NCI-H1105 (cell line): ENCODE data around the gene CRTC3.
"Not testable (repeated sequence)": the region's sequence is repeated elsewhere in the genome, so short reads cannot be mapped to it uniquely, and the experiment has no call there.

ENCODE experiments used
- DNase-seq: peaks from one replicate; lab custom pipeline; 2025; lab: John Stamatoyannopoulos, UW

The CRTC3 gene

GRCh38 chr15:90650117-90650955, 120.6 kb downstream of the CRTC3 start:
- no peak for DNase-seq

- DNase-seq, result no peak
Measured at GRCh38 chr15:90650956-90651689, 121.4 kb downstream of the CRTC3 start.

GRCh38 chr15:90654233-90655136, 124.8 kb downstream of the CRTC3 start:
- DNase-seq, result no peak

- DNase-seq, result not testable (repeated sequence)
Measured at GRCh38 chr15:90657520-90658172, 127.9 kb downstream of the CRTC3 start.

- no peak for DNase-seq
Measured at GRCh38 chr15:90659481-90659880, 129.8 kb downstream of the CRTC3 start.

- no peak for DNase-seq
Measured at GRCh38 chr15:90660195-90660998, 130.7 kb downstream of the CRTC3 start.

- DNase-seq, result not testable (repeated sequence)
Measured at GRCh38 chr15:90660999-90661330, 131.2 kb downstream of the CRTC3 start.

GRCh38 chr15:90664081-90664461, 134.3 kb downstream of the CRTC3 start:
- DNase-seq, result not testable (repeated sequence)

- no peak for DNase-seq
Measured at GRCh38 chr15:90664650-90665287, 135.0 kb downstream of the CRTC3 start.

- DNase-seq, result no peak
Measured at GRCh38 chr15:90665288-90666134, 135.8 kb downstream of the CRTC3 start.

- no peak for DNase-seq
Measured at GRCh38 chr15:90666135-90666909, 136.6 kb downstream of the CRTC3 start.

GRCh38 chr15:90667073-90667754, 137.5 kb downstream of the CRTC3 start:
- DNase-seq, result no peak

- DNase-seq, result not testable (repeated sequence)
Measured at GRCh38 chr15:90667755-90668345, 138.1 kb downstream of the CRTC3 start.

- DNase-seq, result not testable (repeated sequence)
Measured at GRCh38 chr15:90670631-90671030, 140.9 kb downstream of the CRTC3 start.

GRCh38 chr15:90671216-90671615, 141.5 kb downstream of the CRTC3 start:
- no peak for DNase-seq

GRCh38 chr15:90673357-90673756, 143.6 kb downstream of the CRTC3 start:
- DNase-seq, result not testable (repeated sequence)

GRCh38 chr15:90674476-90674875, 144.8 kb downstream of the CRTC3 start:
- DNase-seq, result no peak

GRCh38 chr15:90675464-90675863, 145.7 kb downstream of the CRTC3 start:
- DNase-seq, result no peak
